Endodermal cell (in vitro differentiated cells): ENCODE measurements around the gene PLEKHM3. TPM values are rescaled to one million over a fixed set of nuclear protein-coding genes. Genes with fewer than 3 reads are reported as not detected.

ENCODE experiments used
- DNase-seq: peaks from one replicate; pipeline ENCODE4 v3.0.0-alpha.2; 2017
- H3K27ac ChIP-seq: 2 replicates; pipeline ENCODE4 v1.5.1; 2013; ENCODE audit warnings: mild to moderate bottlenecking, low read depth, low read length, moderate library complexity
- H3K27me3 ChIP-seq: 2 replicates; pipeline ENCODE4 v1.6.1; 2013; ENCODE audit warnings: mild to moderate bottlenecking, low read length, moderate library complexity; ENCODE audit not compliant: insufficient read depth, control insufficient read depth, poor library complexity, severe bottlenecking
- H3K36me3 ChIP-seq: 2 replicates; pipeline ENCODE4 v1.7.0; 2013; ENCODE audit warnings: mild to moderate bottlenecking, low read length, moderate library complexity; ENCODE audit not compliant: control insufficient read depth, insufficient read depth
- H3K4me1 ChIP-seq: one replicate; pipeline ENCODE4 v1.7.0; 2013; ENCODE audit warnings: low read length; ENCODE audit not compliant: control insufficient read depth, insufficient read depth
- H3K4me3 ChIP-seq: 2 replicates; pipeline ENCODE4 v1.5.1; 2013; ENCODE audit warnings: mild to moderate bottlenecking, low read length, moderate library complexity
- H3K9ac ChIP-seq: 2 replicates; pipeline ENCODE4 v1.6.1; 2013; ENCODE audit warnings: mild to moderate bottlenecking, low read length, moderate library complexity; ENCODE audit not compliant: poor library complexity, severe bottlenecking; ENCODE audit errors: extremely low read depth
- H3K9me3 ChIP-seq: 2 replicates; pipeline ENCODE4 v1.6.1; 2013; ENCODE audit warnings: mild to moderate bottlenecking, low read length, moderate library complexity; ENCODE audit not compliant: control insufficient read depth
- H3K27ac Mint-ChIP-seq: 2 replicates; pipeline ENCODE4 v1.8.0; 2020; ENCODE audit warnings: mixed read lengths
- H3K27me3 Mint-ChIP-seq: 2 replicates; pipeline ENCODE4 v1.8.0; 2021; ENCODE audit warnings: mild to moderate bottlenecking, mixed read lengths; ENCODE audit not compliant: insufficient read depth
- H3K36me3 Mint-ChIP-seq: 2 replicates; pipeline ENCODE4 v1.8.0; 2020; ENCODE audit warnings: low read depth, mixed read lengths
- H3K4me1 Mint-ChIP-seq: 2 replicates; pipeline ENCODE4 v1.8.0; 2020; ENCODE audit warnings: mixed read lengths
- H3K4me3 Mint-ChIP-seq: 2 replicates; pipeline ENCODE4 v1.8.0; 2020; ENCODE audit warnings: mild to moderate bottlenecking, moderate library complexity, mixed read lengths
- H3K9me3 Mint-ChIP-seq: 2 replicates; pipeline ENCODE4 v1.8.0; 2020; ENCODE audit warnings: mild to moderate bottlenecking, mixed read lengths
- CTCF ChIP-seq: fragments of 200-600 bp; sonication (generic); conservative IDR thresholded peaks from 2 replicates; pipeline ENCODE4 v1.5.0; 2021; ENCODE audit warnings: antibody characterized with exemption, mild to moderate bottlenecking
- WGBS, 2 experiments: methylation state at CpG; one replicate each; pipeline versions ENCODE4 v1.1.5 to v1.1.7; 2013; ENCODE audit warnings: missing lambda C conversion rate in 2 of 2, mixed read lengths in 1 of 2; ENCODE audit not compliant: insufficient coverage in 1 of 2, insufficient read length in 1 of 2; 5-methylcytosine and 5-hydroxymethylcytosine counted together
- total RNA-seq, 2 donors: library from RNA; stranded (reverse); fragmentation: NEBNext Ultra II Directional in 1 of 2; extraction: Animal tissue kit (Norgen Biotek cat#: 25700) in 1 of 2; gene quantifications; 2 replicates in 1 of 2; 3 replicates in 1 of 2; pipeline ENCODE4 v1.2.1, GENCODE V29; 2021

Gene PLEKHM3
- total RNA-seq, 2 donors from 2014 or later, result 13.3 to 17.9 TPM

- no peak overlapping the region for H3K27ac Mint-ChIP-seq
- Histone ChIP-seq H3K9me3 (no peaks in the 10 kb centered on the region), H3K27ac (no peak overlapping the region), H3K27me3 (no peaks in the 10 kb centered on the region), H3K9ac (no peak overlapping the region), H3K4me3 (no peak overlapping the region), H3K4me1 (no peaks in the 10 kb centered on the region), H3K36me3 (peaks cover 2% of the 10 kb centered on the region)
- no peak for DNase-seq
- TF ChIP-seq CTCF, result no peak
- no peaks in the 10 kb centered on the region for H3K27me3 Mint-ChIP-seq
- peaks cover 6% of the 10 kb centered on the region for H3K36me3 Mint-ChIP-seq
- WGBS, 2 experiments, result 92 to 94% methylated on average over 2 to 3 of the region's 3 CpGs
- no peak overlapping the region for H3K4me3 Mint-ChIP-seq
- H3K4me1 Mint-ChIP-seq, result no peaks in the 10 kb centered on the region
- H3K9me3 Mint-ChIP-seq, result peaks cover 6% of the 10 kb centered on the region
Observed at GRCh38 chr2:207988975-207989374, 36.4 kb downstream of the PLEKHM3 start.

GRCh38 chr2:207987025-207987716 lies 38.2 kb downstream of the PLEKHM3 start:
- 98 to 100% methylated on average over 1 to 4 of the region's 4 CpGs for whole genome bisulfite sequencing, 2 experiments
- no peak overlapping the region for H3K27ac Mint-ChIP-seq
- H3K4me3 Mint-ChIP-seq, result no peak overlapping the region
- no peak for TF ChIP-seq CTCF
- no peak for DNase-seq
- Histone ChIP-seq H3K36me3 (no peaks in the 10 kb centered on the region), H3K27ac (no peak overlapping the region), H3K9ac (no peak overlapping the region), H3K4me1 (no peaks in the 10 kb centered on the region), H3K9me3 (no peaks in the 10 kb centered on the region), H3K27me3 (no peaks in the 10 kb centered on the region), H3K4me3 (no peak overlapping the region)
- H3K27me3 Mint-ChIP-seq, result no peaks in the 10 kb centered on the region
- peaks cover 6% of the 10 kb centered on the region for H3K9me3 Mint-ChIP-seq
- no peaks in the 10 kb centered on the region for H3K4me1 Mint-ChIP-seq
- H3K36me3 Mint-ChIP-seq, result peaks cover 11% of the 10 kb centered on the region

- 92 to 93% methylated on average over 1 to 3 of the region's 3 CpGs for WGBS, 2 experiments
- Histone ChIP-seq H3K27ac (no peak overlapping the region), H3K9me3 (no peaks in the 10 kb centered on the region), H3K27me3 (no peaks in the 10 kb centered on the region), H3K9ac (no peak overlapping the region), H3K4me3 (no peak overlapping the region), H3K36me3 (no peaks in the 10 kb centered on the region), H3K4me1 (peaks cover 4% of the 10 kb centered on the region)
- no peak for TF ChIP-seq CTCF
- H3K27ac Mint-ChIP-seq, result no peak overlapping the region
- no peak overlapping the region for H3K4me3 Mint-ChIP-seq
- H3K36me3 Mint-ChIP-seq, result peaks cover 11% of the 10 kb centered on the region
- H3K9me3 Mint-ChIP-seq, result peaks cover 6% of the 10 kb centered on the region
- no peaks in the 10 kb centered on the region for H3K27me3 Mint-ChIP-seq
- peaks cover 4% of the 10 kb centered on the region for H3K4me1 Mint-ChIP-seq
- no peak for DNase-seq
Observed at GRCh38 chr2:207984765-207985480, 40.4 kb downstream of the PLEKHM3 start.
